H1 (cell line): ENCODE data around the gene FAM209B.

Experiments
- EZH2 ChIP-seq: fragments of 200-600 bp; sonication (generic); IDR thresholded peaks from 2 replicates; pipeline ENCODE4 v1.7.1; 2012; ENCODE audit warnings: low read depth, mild to moderate bottlenecking, moderate library complexity, low read length, inconsistent platforms; ENCODE audit not compliant: severe bottlenecking
- HDAC2 ChIP-seq, 2 experiments: fragments of 300-600 bp in 1 of 2; sonication (generic) in 1 of 2; IDR thresholded peaks; 2 replicates each; pipeline ENCODE4 v1.6.1; 2011 to 2012; ENCODE audit warnings: low read depth in 2 of 2, low read length in 2 of 2, mild to moderate bottlenecking in 2 of 2, moderate library complexity in 2 of 2, borderline replicate concordance in 1 of 2, inconsistent platforms in 1 of 2
- HDAC6 ChIP-seq: IDR thresholded peaks from one replicate; pipeline ENCODE4 v1.7.1; 2012; ENCODE audit warnings: low read depth, mild to moderate bottlenecking, inconsistent platforms, low read length, moderate library complexity
- POLR2A ChIP-seq, 2 experiments: IDR thresholded peaks; 1 replicate in 1 of 2; 2 replicates in 1 of 2; pipeline ENCODE4 v1.6.1; 2011; ENCODE audit warnings: low read depth in 2 of 2, low read length in 2 of 2, mild to moderate bottlenecking in 2 of 2; ENCODE audit errors: control extremely low read depth in 1 of 2
- SIN3A ChIP-seq, 2 experiments: IDR thresholded peaks in 1 of 2; conservative IDR thresholded peaks in 1 of 2; 2 replicates each; pipeline ENCODE4 v1.6.1; 2011 to 2012; ENCODE audit warnings: low read length in 2 of 2, improper control_type of control experiment in 1 of 2, low read depth in 1 of 2, mild to moderate bottlenecking in 1 of 2
- SIRT6 ChIP-seq: IDR thresholded peaks from one replicate; pipeline ENCODE4 v1.7.1; 2012; ENCODE audit warnings: low read length, inconsistent platforms
- TF ChIP-seq, protein P1 (sequence below), 3 experiments: IDR thresholded peaks; 1 replicate in 2 of 3; 2 replicates in 1 of 3; pipeline versions ENCODE4 v1.5.1 to v1.6.1; 2011; ENCODE audit warnings: low read length in 3 of 3, mild to moderate bottlenecking in 3 of 3, inconsistent platforms in 2 of 3, low read depth in 1 of 3, moderate library complexity in 1 of 3; ENCODE audit not compliant: insufficient read depth in 1 of 3; ENCODE audit errors: control extremely low read depth in 1 of 3

GRCh38 chr20:56581701-56582100 is 48.7 kb downstream of the FAM209B start:
- TF ChIP-seq SIRT6, result no peak
- TF ChIP-seq SIN3A (conservative IDR thresholded peaks at IDR 0.05 in 1 of 2, IDR thresholded peaks at IDR 0.05 in 1 of 2; ENCODE audit: low read depth in 1 of 2, low read length in 2 of 2), result no peak
- TF ChIP-seq, protein P1, sequence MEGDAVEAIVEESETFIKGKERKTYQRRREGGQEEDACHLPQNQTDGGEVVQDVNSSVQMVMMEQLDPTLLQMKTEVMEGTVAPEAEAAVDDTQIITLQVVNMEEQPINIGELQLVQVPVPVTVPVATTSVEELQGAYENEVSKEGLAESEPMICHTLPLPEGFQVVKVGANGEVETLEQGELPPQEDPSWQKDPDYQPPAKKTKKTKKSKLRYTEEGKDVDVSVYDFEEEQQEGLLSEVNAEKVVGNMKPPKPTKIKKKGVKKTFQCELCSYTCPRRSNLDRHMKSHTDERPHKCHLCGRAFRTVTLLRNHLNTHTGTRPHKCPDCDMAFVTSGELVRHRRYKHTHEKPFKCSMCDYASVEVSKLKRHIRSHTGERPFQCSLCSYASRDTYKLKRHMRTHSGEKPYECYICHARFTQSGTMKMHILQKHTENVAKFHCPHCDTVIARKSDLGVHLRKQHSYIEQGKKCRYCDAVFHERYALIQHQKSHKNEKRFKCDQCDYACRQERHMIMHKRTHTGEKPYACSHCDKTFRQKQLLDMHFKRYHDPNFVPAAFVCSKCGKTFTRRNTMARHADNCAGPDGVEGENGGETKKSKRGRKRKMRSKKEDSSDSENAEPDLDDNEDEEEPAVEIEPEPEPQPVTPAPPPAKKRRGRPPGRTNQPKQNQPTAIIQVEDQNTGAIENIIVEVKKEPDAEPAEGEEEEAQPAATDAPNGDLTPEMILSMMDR (IDR thresholded peaks at IDR 0.05; ENCODE audit: control extremely low read depth in 1 of 3, insufficient read depth in 1 of 3, low read depth in 1 of 3, low read length in 3 of 3), result no peak
- TF ChIP-seq HDAC6, result no peak
- no peak for TF ChIP-seq POLR2A (IDR thresholded peaks at IDR 0.05; ENCODE audit: control extremely low read depth in 1 of 2, low read depth in 2 of 2, low read length in 2 of 2)
- TF ChIP-seq EZH2, result no peak
- no peak for TF ChIP-seq HDAC2 (IDR thresholded peaks at IDR 0.05; ENCODE audit: borderline replicate concordance in 1 of 2, low read depth in 2 of 2, low read length in 2 of 2)
